GM18951 (cell line): ENCODE data around the gene EXOC3L2.

Source experiments
- POLR2A ChIP-seq: IDR thresholded peaks from 4 replicates; pipeline ENCODE4 v1.6.1; 2011; ENCODE audit warnings: mild to moderate bottlenecking; ENCODE audit not compliant: insufficient read length, insufficient read depth; ENCODE audit errors: extremely low read depth
- in situ Hi-C: fragments of 300-500 bp; cut with MboI; formaldehyde crosslinking; loops from one replicate; pipeline ENCODE4 v1.12.0; 2022; ENCODE audit warnings: low sequenced_read_pairs, mixed read lengths, inconsistent platforms; ENCODE audit not compliant: unreplicated experiment

The EXOC3L2 gene

DNA sequence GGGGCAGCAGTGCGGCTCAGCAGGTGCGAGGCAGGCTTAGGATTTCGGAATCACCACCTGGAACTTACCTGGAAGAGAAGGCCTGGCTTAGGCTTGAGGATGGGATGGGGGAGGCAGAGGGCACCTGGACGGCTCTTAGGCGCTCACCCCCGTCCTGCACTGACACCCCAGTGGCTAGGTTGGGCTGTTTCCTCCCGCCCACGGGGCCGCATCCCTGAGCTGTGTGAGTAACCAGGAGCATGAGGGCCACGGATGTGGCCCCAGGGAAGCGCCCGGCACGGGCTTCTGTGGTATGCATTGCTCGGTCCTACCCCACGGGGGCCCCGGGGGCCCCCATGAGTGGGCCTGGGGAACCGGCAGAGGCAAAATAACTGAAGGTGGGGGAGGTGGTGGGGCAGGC, 82.1 kb downstream of the EXOC3L2 start:
- in situ Hi-C loops: no loop called here
- no peak for TF ChIP-seq POLR2A

DNA sequence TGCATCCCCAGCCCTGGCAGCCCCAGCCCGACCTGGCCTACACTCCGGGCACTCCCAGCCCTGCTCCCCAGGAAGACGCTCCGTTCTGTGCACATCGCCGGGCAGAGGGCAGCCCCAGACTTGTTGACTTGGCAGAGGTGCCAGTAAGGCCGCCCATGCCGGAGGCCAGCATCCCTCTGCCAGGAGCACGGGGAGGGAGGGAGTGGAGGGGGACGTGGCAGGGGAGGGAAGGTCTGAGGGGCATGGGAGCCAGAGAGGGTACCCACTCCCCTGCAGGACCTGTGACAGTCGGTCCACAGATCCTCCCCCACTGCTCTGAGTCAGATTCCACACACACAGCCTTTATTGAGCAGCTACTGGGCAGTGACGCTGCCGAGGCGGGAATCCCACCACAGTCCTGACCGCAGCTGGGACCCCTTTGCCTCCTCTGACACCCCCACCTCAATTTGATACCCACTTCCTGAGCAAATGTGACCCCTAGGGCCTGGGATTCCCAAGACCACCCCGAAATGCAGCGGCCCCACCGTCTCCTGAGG, 82.5 kb downstream of the EXOC3L2 start:
- in situ Hi-C loops: no loop called here
- no peak for TF ChIP-seq POLR2A
